ENCODE data around the gene ABHD10. TPM values are rescaled to one million over a fixed set of nuclear protein-coding genes. Genes with fewer than 3 reads are reported as not detected.

ABHD10 gene
- total RNA-seq, 1 experiment from 2014 or later = 30.3 TPM

DNA sequence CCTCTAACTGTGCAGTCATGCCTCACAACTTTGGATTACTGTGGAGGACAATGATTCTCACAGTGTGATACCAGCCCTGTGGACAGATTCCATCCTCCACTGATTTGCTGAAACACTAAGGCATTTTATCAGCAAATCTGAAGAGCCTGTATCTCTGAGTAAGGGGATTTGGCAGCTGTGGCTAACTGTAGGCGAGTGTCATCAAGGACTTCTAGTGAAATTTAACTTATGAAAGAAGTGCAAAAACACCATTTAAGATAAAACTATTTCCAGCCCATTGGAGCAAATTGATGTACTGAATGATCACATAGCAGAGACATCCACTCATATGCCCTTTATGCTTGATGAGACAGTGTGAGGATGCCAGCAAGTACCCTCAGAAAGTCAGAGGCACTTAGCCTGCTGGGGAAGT, 41.9 kb downstream of the ABHD10 start:
- Histone ChIP-seq H3K4me3 (ENCODE audit: low read depth in 2 of 2, low read length in 2 of 2) (no peak overlapping the region), H3K36me3 (ENCODE audit: control insufficient read depth, insufficient read depth, low read length) (no peaks in the 10 kb centered on the region), H3K9me3 (ENCODE audit: control insufficient read depth, insufficient read depth, low read depth, low read length) (no peaks in the 10 kb centered on the region), H3K4me1 (ENCODE audit: control insufficient read depth, insufficient read depth, low read length) (no peaks in the 10 kb centered on the region), H3K27ac (ENCODE audit: low read length) (no peak overlapping the region), H3K27me3 (ENCODE audit: control insufficient read depth, insufficient read depth, low read length) (no peaks in the 10 kb centered on the region; the same call in 1 of the 2 replicates)
- intact Hi-C loops (cut with micrococcal nuclease; ENCODE audit: unreplicated experiment) = no loop called here
- TF ChIP-seq TCF7L2 (IDR thresholded peaks at IDR 0.05; ENCODE audit: low read depth, low read length) (no peak), POLR2AphosphoS5 (IDR thresholded peaks at IDR 0.05; ENCODE audit: low read depth, low read length) (no peak), REST (IDR thresholded peaks at IDR 0.05; ENCODE audit: insufficient read depth in 1 of 2, low read depth in 2 of 2, low read length in 1 of 2) (no peak), SIN3A (IDR thresholded peaks at IDR 0.05; ENCODE audit: borderline replicate concordance, insufficient read depth, low read depth, low read length) (no peak), CTCF (IDR thresholded peaks at IDR 0.05) (no peak)
- ChIA-PET CTCF (no interaction called here), POLR2A (no interaction called here)
- ATAC-seq (no peak), DNase-seq (ENCODE audit: low read depth, low spot score) (no peak)
- in situ Hi-C loops (cut with HindIII; ENCODE audit: low pct_unique_long_range_greater_than_20kb, low sequenced_read_pairs) = no loop called here
- BruUV-seq (replicated peaks) = no TSS peak

- Histone ChIP-seq H3K4me1 (ENCODE audit: control insufficient read depth, insufficient read depth, low read length) (no peaks in the 10 kb centered on the region), H3K27me3 (ENCODE audit: control insufficient read depth, insufficient read depth, low read length) (no peaks in the 10 kb centered on the region; the same call in none of the 2 replicates), H3K36me3 (ENCODE audit: control insufficient read depth, insufficient read depth, low read length) (no peaks in the 10 kb centered on the region), H3K27ac (ENCODE audit: low read length) (no peak overlapping the region), H3K4me3 (ENCODE audit: low read depth in 2 of 2, low read length in 2 of 2) (no peak overlapping the region), H3K9me3 (ENCODE audit: control insufficient read depth, insufficient read depth, low read depth, low read length) (no peaks in the 10 kb centered on the region)
- BruUV-seq (replicated peaks) = no TSS peak
- TF ChIP-seq CTCF (IDR thresholded peaks at IDR 0.05) = no peak
- no peak for TF ChIP-seq POLR2AphosphoS5 (IDR thresholded peaks at IDR 0.05; ENCODE audit: low read depth, low read length)
- TF ChIP-seq REST (IDR thresholded peaks at IDR 0.05; ENCODE audit: insufficient read depth in 1 of 2, low read depth in 2 of 2, low read length in 1 of 2) = no peak
- no peak for TF ChIP-seq TCF7L2 (IDR thresholded peaks at IDR 0.05; ENCODE audit: low read depth, low read length)
- no peak for TF ChIP-seq SIN3A (IDR thresholded peaks at IDR 0.05; ENCODE audit: borderline replicate concordance, insufficient read depth, low read depth, low read length)
- intact Hi-C loops (cut with micrococcal nuclease; ENCODE audit: unreplicated experiment) = no loop called here
- CTCF ChIA-PET = no interaction called here
- in situ Hi-C loops (cut with HindIII; ENCODE audit: low pct_unique_long_range_greater_than_20kb, low sequenced_read_pairs) = no loop called here
- DNase-seq (ENCODE audit: low read depth, low spot score) = no peak
- POLR2A ChIA-PET = no interaction called here
- no peak for ATAC-seq
These were observed 48.3 kb downstream of the ABHD10 start for GRCh38 chr3:112027142-112027541.
